COLO668 (cell line): ENCODE data around the gene IQCE.

Experiments
- DNase-seq: peaks from one replicate; lab custom pipeline; 2025; ENCODE audit not compliant: unreplicated experiment; lab: John Stamatoyannopoulos, UW

Gene IQCE

DNA sequence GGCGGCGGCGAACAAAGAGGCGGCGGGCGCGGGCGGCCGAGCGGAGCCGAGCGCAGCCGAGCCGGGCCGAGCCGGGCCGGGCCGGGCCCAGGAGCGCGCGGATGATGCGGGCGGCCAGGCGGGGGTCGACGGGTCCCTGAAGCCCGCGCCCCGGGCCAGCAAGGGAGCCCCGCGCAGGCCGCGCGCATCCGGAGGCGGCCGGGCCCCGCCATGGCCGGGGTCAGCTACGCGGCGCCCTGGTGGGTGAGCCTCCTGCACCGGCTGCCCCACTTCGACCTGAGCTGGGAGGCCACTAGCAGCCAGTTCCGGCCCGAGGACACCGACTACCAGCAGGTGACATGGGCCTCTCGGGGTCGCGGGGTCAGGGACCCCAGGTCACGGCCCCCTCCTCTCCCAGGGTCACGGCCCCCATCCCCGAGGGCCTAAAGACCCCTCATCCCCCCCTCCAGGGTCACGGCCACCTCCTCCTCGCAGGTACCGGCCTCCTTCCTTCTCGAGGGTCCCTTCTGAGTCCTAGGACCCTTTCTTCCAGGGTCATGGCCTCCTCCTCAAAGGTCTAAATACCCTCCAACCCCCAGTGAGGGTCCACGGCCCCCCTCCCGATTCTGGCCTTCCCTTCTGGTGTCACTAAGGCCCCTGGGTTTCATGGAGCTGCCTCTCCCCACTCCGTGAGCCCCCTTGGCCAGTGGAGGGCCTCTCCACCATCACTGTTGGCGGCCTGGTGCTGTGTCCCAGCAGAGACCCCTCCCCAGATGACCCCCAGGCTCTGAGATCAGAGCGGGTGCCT, 73.4 kb downstream of the IQCE start, which contains the start of gene TTYH3:
TSS of gene TTYH3 (plus strand) at position 41 of the 787 bp plus-strand sequence. CDS start at position 211, 170 bp downstream.
- DNase-seq, result no peak

DNA sequence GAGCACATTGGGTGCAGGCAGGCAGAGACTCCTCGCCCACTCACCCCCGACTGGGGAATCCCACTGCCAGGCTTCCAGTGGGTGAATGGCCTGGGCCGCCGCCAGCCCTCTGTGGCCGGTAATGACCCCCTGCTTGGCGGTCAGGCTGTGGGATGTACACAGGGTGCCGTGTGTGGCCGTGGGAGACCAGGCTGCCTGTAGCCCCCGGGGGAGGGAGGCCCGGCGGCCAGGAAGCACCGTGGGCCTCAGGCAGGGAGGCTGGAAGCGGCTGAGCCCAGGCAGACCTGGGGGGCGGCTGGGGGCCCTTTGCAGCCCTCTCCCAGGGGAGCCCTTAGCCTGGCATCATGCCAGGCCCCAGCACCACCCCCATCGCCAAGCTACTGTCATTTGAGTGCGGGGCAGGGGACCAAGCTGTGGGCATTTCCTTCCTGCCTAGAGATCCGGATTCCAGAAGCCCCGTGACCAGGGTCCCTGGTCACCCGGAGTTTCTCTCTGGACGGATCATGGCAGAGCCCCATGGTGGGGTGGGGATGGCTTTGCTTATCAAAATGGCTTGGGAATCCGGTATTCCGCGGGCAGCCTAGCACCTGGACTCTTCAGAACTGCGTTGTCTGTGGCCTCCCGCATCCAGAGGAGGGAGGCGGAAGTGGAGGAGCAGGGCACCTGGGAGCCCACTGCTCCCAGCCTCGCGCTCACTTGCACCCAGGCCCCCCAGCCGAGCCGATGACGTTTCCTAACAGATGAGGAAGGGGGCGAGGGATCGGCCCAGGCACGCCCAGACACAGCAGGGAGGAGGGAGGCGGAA, 74.2 kb downstream of the IQCE start:
- peak; percentile 89 for DNase-seq

DNA sequence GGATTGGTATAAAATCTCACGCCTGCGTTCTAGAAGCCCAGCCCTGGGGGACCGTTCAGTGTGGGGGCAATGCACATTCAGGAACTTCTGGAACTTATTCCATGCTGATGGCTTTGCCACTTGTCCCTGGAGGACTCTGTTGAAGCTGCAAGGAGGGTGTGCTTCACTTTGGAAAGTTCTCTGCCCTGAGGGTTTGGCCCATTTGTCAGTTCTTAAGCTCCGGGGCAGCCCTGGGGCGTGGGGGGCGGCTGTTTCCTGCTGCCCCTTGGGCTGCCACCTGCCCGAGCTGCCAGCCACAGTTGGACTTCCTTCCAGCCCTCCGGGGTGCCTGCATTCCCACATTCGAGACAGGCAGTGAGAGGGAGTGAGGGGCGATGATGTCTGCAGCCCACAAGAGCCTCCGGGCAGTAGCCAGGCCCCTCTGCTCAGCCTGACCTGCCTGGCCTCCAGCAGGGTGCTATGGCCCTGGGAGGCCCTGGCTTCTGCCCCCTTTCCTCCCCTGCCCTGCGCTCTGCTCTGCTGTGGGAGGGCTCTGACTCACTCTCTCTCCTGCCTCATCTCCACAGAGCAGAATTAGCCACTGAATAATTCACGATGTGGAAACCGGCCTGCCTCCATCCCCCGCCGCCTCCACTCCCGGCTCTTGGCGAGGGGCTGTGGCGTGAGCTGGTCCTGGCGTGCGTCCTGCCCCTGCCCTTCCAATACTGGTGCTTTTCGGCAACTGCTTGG, 74.9 kb downstream of the IQCE start:
- DNase-seq, result peak; percentile 62

DNA sequence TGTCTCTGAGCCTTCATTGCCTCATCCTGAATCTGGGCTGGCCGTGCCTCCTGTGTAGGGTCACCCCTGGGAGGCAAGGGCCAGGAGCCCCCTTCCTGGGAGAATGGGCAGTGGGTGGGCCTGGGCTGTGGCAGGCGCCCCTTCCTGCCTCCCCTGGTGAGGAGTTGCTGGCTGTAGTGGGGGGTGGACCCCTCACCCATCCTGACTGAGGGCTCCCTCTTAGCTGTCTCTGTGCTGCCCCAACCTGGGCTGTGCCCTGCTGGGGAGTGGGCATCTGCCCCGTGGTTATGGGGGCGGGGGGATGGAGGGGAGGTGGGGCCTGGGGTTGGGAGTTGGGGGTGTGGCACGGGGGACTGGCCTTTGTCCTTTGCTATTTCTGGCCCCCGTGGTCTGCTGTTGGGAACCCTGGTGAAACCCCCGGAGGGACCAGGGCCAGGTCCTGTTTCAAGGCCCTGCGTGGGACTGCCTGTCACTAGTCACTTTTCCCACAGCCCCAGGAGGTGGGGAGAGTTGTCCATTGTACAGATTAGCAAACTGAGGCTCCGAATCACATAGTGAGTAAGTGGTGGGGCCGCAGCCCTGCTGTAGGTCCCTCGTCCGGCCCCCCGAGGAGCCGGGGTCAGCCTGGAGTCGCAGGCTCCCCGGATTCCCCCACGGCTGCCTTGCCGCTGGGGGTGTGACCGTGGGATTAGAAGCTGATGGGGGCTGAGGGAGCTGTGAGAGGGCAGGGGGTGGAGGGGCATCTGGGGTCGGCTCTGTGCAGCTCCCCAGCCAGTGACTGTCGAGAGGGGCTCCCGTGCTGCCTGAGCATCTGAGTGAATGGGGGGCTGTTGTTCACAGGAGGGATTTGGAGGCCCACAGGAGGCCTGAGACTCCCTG, 75.7 kb downstream of the IQCE start:
- no peak for DNase-seq

GRCh38 chr7:2635148-2635668, 76.4 kb downstream of the IQCE start:
- DNase-seq, result no peak

DNA sequence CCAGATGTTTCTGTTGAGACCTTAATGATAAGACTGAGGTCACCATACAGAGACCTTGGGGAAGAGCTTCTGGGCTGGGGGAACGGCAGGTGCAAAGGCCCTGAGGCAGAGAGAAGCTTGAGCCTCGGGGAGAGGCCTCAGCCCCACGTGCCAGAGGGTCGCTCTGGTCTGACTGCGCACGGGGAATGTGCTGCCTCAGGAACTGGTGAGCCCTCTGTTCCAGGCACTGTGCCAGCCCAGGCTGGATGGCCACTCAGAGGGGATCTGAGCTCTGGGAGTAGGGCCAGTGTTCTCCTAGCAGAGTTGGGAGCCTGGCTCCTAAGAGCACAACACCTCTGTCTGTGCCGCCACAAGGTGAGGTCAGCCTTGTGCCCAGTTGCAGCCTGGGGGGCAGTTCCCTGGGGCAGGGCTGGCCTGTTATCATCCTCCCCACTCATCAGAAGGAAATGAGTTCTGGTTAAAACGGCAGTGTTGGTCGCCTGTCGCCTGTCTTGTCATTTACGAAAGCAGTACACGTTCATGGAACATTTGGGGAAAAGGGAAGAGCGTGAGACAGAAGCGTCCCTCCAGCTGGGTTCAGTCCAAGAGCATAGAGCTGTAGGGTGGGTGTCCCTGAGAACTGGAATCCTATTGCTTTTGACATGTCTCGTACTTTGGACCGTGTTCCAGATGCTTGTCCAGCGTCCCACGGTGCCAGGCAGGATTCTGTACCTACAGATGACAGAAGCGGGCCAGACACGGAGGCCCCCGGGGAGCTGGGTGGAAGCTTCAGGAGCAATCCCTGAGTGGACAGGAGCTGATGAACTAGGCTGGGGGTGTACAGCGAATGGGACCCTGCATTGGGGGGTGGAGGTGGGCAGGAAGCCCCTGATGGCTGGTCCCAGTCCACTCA, 77.3 kb downstream of the IQCE start:
- no peak for DNase-seq

- DNase-seq, result no peak
Measured at GRCh38 chr7:2637066-2637471, 78.3 kb downstream of the IQCE start.

- DNase-seq, result no peak
Measured at GRCh38 chr7:2637505-2638223, 78.9 kb downstream of the IQCE start.

- no peak for DNase-seq
Measured at GRCh38 chr7:2638224-2638991, 79.6 kb downstream of the IQCE start.

DNA sequence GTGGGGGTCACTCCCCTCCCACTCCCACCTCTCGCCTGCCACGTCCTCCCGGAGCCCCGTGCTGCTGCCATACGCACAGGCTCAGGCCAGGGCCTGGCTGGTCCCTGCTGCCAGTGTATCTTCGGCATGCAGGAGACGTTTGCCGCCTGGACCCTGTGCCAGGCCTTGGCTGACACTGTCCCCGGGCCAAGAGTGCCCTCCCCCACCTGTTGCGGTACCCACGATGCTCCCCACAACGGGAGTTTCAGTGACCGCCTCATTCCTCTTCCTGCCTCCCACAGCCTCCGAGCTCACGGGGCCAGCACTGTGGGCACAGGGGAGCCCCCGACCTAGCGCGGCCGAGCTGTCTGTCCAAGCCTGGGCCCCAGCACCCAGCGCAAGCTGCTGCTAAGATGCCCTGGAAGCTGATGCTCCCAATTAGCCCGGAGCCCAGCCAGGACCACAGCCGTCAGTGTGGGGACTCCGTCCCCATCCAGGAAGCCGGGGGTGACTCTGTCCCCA, 80.5 kb downstream of the IQCE start:
- DNase-seq, result no peak

DNA sequence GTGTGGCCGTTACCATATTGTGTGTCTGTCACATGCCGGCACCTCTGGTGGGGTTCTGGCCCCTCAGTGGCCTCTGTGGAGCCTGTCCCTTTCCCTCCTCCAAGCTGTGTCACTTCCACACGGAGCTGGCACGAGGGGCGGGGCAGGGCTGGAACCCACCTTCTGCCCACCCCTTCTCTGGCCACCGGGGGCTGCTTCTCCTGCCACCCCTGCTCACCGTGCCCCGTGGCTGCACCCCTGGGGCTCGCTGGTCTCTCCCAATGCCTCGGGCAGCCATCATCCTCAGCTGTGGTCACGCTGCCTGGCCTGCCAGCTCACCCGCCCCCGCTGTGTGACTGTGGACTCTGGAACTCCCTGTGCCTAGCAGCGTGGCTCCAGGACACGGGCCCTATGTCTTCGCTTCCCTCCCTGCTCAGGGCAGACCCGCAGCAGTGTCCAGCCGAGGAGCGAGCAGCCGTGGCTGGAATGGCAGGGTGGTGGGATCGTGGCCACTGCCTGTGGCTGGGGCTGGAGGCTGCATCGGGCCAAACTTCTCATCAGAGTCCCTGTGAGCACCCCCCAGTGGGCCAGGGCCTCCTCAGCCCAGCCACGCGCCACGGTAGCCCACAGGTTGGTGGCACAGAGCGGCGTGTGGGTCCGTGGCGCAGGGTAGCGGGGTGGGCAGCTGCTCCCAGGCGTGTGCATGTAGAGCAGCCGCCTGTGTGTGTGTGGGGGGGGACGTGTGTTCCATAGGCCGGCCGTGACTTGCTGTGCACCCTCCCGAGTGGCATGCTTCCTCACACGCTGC, 81.1 kb downstream of the IQCE start:
- no peak for DNase-seq

GRCh38 chr7:2640482-2640830, 81.7 kb downstream of the IQCE start:
- no peak for DNase-seq

- DNase-seq, result no peak
Measured at GRCh38 chr7:2640846-2641316, 82.1 kb downstream of the IQCE start.

DNA sequence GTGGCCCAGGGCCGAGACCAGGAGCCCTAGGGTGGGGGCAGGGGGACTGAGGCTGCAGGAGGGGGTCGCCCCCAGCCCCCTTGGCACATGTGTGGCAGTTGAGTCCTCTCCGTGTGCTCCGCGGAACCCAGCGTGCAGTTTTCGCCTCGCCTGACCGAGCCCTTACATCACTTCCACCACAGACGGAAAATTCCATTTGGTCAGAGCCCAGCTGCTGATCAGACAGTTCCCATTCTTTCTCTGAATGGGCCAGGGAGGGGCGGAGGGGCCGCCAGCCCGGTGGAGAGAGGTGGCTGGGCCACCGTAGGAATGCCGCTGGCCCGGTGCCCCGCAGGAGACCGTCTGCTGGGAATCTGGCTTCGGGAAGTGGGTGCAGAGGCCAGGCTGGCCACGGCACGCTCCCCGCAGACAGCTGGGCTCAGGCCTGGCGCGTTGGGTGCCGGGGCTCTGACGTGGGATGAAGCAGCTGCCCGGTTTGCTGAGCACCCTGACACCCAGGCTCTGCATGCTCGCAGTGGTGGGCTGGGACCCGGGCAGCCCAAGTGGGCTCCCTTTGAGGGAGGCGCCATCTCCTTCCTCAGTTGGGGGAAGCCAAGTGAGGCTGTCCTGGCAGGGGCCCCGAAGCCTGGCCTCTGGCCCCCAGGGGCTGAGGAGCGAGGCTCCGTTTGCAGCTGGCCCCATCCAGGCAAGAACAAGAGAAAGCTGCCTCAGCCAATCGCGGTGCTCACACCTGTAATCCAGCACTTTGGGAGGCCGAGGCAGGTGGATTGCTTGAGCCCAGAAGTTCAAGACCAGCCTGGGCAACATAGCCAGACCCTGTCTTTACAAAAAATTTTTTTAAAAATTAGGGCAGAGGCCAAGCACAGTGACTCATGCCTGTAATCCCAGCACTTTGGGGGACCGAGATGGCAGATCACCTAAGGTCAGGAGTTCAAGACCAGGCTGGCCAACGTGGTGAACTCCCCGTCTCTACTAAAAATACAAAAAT, 82.9 kb downstream of the IQCE start:
- DNase-seq, result peak; percentile 70

- DNase-seq, result no peak
Measured at GRCh38 chr7:2643386-2644219, 84.8 kb downstream of the IQCE start.
